Lung (tissue), 12 donors: ENCODE measurements around the gene ACTG1. TPM values are rescaled to one million over a fixed set of nuclear protein-coding genes. Genes with fewer than 3 reads are reported as not detected.
A peak's percentile ranks its signal among the peaks of the same experiment; 100 is the strongest.

Experiments used
- ATAC-seq: fragments of 200-7000 bp; cut with Tn5 transposase; one replicate; pipeline ENCODE4 v1.9.1; 2020; ENCODE audit warnings: moderate number of reproducible peaks; ENCODE audit not compliant: insufficient read depth, low FRiP score
- DNase-seq, 3 donors: peaks; one replicate each; pipeline ENCODE4 v3.0.0-alpha.2; 2013 to 2017
- H3K27ac ChIP-seq, 2 donors: one replicate each; pipeline ENCODE4 v1.5.1; 2013; ENCODE audit warnings: mild to moderate bottlenecking in 2 of 2, moderate library complexity in 2 of 2, control low read depth in 1 of 2, inconsistent platforms in 1 of 2, low read depth in 1 of 2, low read length in 1 of 2
- H3K27me3 ChIP-seq, 3 donors: one replicate each; pipeline ENCODE4 v1.5.1; 2013; ENCODE audit warnings: low read length in 2 of 3; ENCODE audit not compliant: control insufficient read depth in 3 of 3, insufficient read depth in 3 of 3
- H3K36me3 ChIP-seq, 4 donors: one replicate each; pipeline ENCODE4 v1.5.1; 2013; ENCODE audit warnings: low read length in 4 of 4, mild to moderate bottlenecking in 1 of 4, moderate library complexity in 1 of 4; ENCODE audit not compliant: control insufficient read depth in 4 of 4, insufficient read depth in 4 of 4
- H3K4me1 ChIP-seq, 5 donors: one replicate each; pipeline ENCODE4 v1.5.1; 2013; ENCODE audit warnings: low read length in 5 of 5, mild to moderate bottlenecking in 2 of 5, moderate library complexity in 1 of 5; ENCODE audit not compliant: control insufficient read depth in 5 of 5, insufficient read depth in 5 of 5
- H3K4me3 ChIP-seq: one replicate; pipeline ENCODE4 v1.5.1; 2013; ENCODE audit warnings: mild to moderate bottlenecking, control low read depth, moderate library complexity
- H3K9ac ChIP-seq, 2 donors: one replicate each; pipeline ENCODE4 v1.5.1; 2013; ENCODE audit warnings: low read length in 2 of 2, control low read depth in 1 of 2; ENCODE audit not compliant: insufficient read depth in 1 of 2
- H3K9me3 ChIP-seq, 4 donors: one replicate each; pipeline ENCODE4 v1.5.1; 2013; ENCODE audit warnings: low read length in 3 of 4, mild to moderate bottlenecking in 1 of 4, moderate library complexity in 1 of 4; ENCODE audit not compliant: control insufficient read depth in 4 of 4, insufficient read depth in 3 of 4
- WGBS, 2 donors: extraction: QIAGEN DNeasy Blood & Tissue Kit; methylation state at CpG; one replicate each; pipeline ENCODE4 v1.1.7; 2013; 5-methylcytosine and 5-hydroxymethylcytosine counted together
- polyA plus RNA-seq, 2 donors: library from polyadenylated mRNA; stranded (reverse); fragments of 200-250 nt; gene quantifications; one replicate each; pipeline ENCODE4 v1.2.1, GENCODE V29; 2013
- total RNA-seq, 2 donors: library from RNA; depleted of rRNA in 1 of 2; stranded (reverse); fragments of >200 nt in 1 of 2; gene quantifications; one replicate each; pipeline ENCODE4 v1.2.1, GENCODE V29; 2014 to 2021
- TF ChIP-seq, protein P1 (sequence below): IDR thresholded peaks from 2 replicates; pipeline ENCODE4 v1.5.1; 2012; ENCODE audit warnings: mild to moderate bottlenecking; ENCODE audit errors: control extremely low read depth, extremely low read depth
- donor health status: control.
- donor health status: control.
- donor health status: Bipolar disorder and iron deficiency.
- donor health status: healthy.
- donor health status: DM: yes; HTN: yes; CAD: no.

Gene ACTG1
- total and polyA plus RNA-seq, 4 donors = 1,461 to 4,301 (median 3,063) TPM

DNA sequence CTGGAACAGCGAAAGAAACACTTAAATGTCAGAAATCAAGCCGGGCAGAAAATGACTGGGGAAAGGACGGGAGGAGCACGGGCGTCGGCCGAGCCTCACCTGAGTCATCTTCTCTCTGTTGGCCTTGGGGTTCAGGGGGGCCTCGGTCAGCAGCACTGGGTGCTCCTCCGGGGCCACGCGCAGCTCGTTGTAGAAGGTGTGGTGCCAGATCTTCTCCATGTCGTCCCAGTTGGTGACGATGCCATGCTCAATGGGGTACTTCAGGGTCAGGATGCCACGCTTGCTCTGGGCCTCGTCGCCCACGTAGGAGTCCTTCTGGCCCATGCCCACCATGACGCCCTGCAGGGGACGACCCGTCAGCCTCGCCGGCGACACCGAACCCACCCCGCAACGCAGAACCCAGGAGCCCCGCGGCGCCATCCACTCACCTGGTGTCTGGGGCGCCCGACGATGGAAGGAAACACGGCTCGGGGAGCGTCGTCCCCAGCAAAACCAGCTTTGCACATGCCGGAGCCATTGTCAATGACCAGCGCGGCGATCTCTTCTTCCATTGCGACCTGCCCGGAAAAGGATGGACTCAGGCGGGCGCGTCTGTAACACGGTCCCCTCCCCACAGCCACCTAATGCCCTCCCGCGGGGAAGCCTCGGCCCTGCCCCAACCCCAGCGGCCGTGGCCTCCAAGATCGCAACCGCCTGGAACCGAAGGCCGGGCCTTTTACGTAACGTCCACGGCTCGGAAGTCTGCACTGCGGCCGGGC is 616 bp downstream of the ACTG1 start:
- Histone ChIP-seq H3K27me3 (no peaks in the 10 kb centered on the region), H3K9me3 (peaks cover 0 to 5% (median 0%) of the 10 kb centered on the region in 4 donors), H3K4me1 (peaks cover 3 to 33% (median 12%) of the 10 kb centered on the region in 5 donors), H3K27ac (peak overlapping the region; percentile 83 to 89), H3K4me3 (peak overlapping the region; percentile 90), H3K36me3 (peaks cover 18 to 39% (median 30%) of the 10 kb centered on the region in 4 donors), H3K9ac (peak overlapping the region; percentile 8 to 82)
- DNase-seq (no peak), ATAC-seq (no peak)
- WGBS, 2 donors = 0 to 1% methylated on average over 58 to 62 of the region's 62 CpGs
- TF ChIP-seq, protein P1, sequence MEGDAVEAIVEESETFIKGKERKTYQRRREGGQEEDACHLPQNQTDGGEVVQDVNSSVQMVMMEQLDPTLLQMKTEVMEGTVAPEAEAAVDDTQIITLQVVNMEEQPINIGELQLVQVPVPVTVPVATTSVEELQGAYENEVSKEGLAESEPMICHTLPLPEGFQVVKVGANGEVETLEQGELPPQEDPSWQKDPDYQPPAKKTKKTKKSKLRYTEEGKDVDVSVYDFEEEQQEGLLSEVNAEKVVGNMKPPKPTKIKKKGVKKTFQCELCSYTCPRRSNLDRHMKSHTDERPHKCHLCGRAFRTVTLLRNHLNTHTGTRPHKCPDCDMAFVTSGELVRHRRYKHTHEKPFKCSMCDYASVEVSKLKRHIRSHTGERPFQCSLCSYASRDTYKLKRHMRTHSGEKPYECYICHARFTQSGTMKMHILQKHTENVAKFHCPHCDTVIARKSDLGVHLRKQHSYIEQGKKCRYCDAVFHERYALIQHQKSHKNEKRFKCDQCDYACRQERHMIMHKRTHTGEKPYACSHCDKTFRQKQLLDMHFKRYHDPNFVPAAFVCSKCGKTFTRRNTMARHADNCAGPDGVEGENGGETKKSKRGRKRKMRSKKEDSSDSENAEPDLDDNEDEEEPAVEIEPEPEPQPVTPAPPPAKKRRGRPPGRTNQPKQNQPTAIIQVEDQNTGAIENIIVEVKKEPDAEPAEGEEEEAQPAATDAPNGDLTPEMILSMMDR = no peak

DNA sequence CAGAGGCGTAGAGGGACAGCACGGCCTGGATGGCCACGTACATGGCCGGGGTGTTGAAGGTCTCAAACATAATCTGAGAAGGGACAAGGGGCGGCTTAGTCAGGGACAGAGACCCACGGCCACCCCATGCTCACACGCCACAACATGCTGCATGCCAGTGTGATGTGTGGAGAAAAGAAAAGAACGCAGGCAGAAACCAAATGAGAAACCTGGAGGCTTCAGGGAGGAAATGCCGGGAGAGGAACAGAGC is 1.1 kb downstream of the ACTG1 start:
- Histone ChIP-seq H3K36me3 (peaks cover 18 to 39% (median 30%) of the 10 kb centered on the region in 4 donors), H3K27ac (peak overlapping the region; percentile 83 to 89), H3K9ac (peak overlapping the region; percentile 8 to 82), H3K4me3 (peak overlapping the region; percentile 90), H3K9me3 (peaks cover 0 to 5% (median 0%) of the 10 kb centered on the region in 4 donors), H3K27me3 (no peaks in the 10 kb centered on the region), H3K4me1 (peaks cover 3 to 29% (median 12%) of the 10 kb centered on the region in 5 donors)
- 1 to 2% methylated on average over 9 of the region's 9 CpGs for WGBS, 2 donors
- DNase-seq (no peak), ATAC-seq (no peak)
- TF ChIP-seq, protein P1 = no peak

DNA sequence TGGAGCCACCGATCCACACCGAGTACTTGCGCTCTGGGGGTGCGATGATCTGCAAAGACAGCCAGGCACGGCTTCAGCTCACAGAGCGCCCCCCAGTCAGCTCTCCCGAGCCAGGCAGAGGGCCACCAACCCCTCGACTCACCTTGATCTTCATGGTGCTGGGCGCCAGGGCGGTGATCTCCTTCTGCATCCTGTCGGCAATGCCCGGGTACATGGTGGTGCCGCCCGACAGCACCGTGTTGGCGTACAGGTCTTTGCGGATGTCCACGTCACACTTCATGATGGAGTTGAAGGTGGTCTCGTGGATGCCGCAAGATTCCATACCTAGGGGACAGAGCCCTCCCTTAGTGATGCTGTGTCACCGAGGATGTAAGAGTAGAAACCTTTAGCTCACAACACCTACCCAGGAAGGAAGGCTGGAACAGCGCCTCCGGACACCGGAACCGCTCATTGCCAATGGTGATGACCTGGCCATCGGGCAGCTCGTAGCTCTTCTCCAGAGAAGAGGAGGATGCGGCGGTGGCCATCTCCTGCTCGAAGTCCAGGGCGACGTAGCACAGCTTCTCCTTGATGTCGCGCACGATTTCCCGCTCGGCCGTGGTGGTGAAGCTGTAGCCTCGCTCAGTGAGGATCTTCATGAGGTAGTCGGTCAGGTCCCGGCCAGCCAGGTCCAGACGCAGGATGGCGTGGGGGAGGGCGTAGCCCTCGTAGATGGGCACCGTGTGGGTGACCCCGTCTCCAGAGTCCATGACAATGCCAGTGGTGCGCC is 1.6 kb downstream of the ACTG1 start:
- Histone ChIP-seq H3K27ac (peak overlapping the region; percentile 83 to 89), H3K27me3 (no peaks in the 10 kb centered on the region), H3K36me3 (peaks cover 18 to 39% (median 30%) of the 10 kb centered on the region in 4 donors), H3K9me3 (peaks cover 0 to 5% (median 0%) of the 10 kb centered on the region in 4 donors), H3K4me1 (peaks cover under 1 to 24% (median 10%) of the 10 kb centered on the region in 5 donors), H3K4me3 (peak overlapping the region; percentile 90), H3K9ac (peak overlapping the region; percentile 8 to 82)
- DNase-seq (no peak), ATAC-seq (no peak)
- WGBS, 2 donors = 2 to 3% methylated on average over 48 of the region's 48 CpGs
- TF ChIP-seq, protein P1 = no peak
